C4-2B (cell line): ENCODE data around the gene KLHL3.

Source experiments
- CTCF ChIP-seq: fragments of 450-650 bp; conservative IDR thresholded peaks from 2 replicates; pipeline ENCODE4 v1.5.1; 2017; ENCODE audit warnings: mild to moderate bottlenecking
- ZFX ChIP-seq: fragments of 450-650 bp; IDR thresholded peaks from 2 replicates; pipeline ENCODE4 v1.6.1; 2017

DNA sequence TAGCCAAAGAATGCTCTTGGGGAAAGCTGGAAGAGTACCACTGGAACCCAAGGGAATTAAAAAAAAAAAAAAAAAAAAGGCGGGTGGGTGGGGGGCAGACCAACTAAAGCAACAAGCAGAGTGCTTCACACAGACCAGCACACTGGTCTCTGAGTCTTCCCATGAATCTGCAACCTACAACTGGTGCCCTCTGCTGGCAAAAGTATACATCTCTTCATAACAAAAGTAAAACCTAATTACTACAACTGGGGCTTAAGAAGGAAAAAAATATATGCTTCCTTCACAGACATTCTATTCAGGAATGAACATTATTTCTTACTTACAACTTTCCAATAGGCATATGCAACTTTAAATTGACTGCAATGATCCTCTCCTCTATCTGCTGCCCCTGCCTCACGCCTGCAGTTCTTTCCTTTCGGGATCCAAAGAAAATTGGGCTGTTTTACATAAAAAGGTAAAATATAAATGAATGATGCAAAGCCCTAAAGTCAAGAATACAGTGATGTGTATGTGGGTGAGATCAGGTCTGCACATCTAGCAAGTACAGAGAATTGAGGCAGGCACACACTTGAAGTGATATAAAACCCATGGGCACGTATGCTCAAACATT is 7.2 kb upstream of the KLHL3 start:
- TF ChIP-seq CTCF (peak; percentile 84), ZFX (no peak)
